ENCODE data around the gene DEXI.

Gene DEXI

GRCh38 chr16:10972819-10973464 lies 30.7 kb upstream of the DEXI start:
- H3K27me3 ChIP-seq: no peaks in the 10 kb centered on the region
- peaks cover 7 to 8% of the 10 kb centered on the region in 2 experiments for H3K4me1 ChIP-seq (ENCODE audit: control insufficient read depth in 1 of 2, insufficient read depth in 1 of 2, low read depth in 1 of 2, low read length in 1 of 2)
- TF ChIP-seq, protein P1, sequence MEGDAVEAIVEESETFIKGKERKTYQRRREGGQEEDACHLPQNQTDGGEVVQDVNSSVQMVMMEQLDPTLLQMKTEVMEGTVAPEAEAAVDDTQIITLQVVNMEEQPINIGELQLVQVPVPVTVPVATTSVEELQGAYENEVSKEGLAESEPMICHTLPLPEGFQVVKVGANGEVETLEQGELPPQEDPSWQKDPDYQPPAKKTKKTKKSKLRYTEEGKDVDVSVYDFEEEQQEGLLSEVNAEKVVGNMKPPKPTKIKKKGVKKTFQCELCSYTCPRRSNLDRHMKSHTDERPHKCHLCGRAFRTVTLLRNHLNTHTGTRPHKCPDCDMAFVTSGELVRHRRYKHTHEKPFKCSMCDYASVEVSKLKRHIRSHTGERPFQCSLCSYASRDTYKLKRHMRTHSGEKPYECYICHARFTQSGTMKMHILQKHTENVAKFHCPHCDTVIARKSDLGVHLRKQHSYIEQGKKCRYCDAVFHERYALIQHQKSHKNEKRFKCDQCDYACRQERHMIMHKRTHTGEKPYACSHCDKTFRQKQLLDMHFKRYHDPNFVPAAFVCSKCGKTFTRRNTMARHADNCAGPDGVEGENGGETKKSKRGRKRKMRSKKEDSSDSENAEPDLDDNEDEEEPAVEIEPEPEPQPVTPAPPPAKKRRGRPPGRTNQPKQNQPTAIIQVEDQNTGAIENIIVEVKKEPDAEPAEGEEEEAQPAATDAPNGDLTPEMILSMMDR (IDR thresholded peaks at IDR 0.05): no peak
- H3K4me3 ChIP-seq (ENCODE audit: low read depth in 1 of 2, low read length in 1 of 2): no peak overlapping the region
- no peak overlapping the region for H3K27ac ChIP-seq
- no peaks in the 10 kb centered on the region for H3K9me3 ChIP-seq
- peaks cover 69% of the 10 kb centered on the region for H3K36me3 ChIP-seq

GRCh38 chr16:10972108-10972818 lies 30.0 kb upstream of the DEXI start:
- TF ChIP-seq, protein P1 (IDR thresholded peaks at IDR 0.05): no peak
- Histone ChIP-seq H3K27me3 (no peaks in the 10 kb centered on the region), H3K27ac (no peak overlapping the region), H3K9me3 (no peaks in the 10 kb centered on the region), H3K36me3 (peaks cover 69% of the 10 kb centered on the region), H3K4me1 (ENCODE audit: control insufficient read depth in 1 of 2, insufficient read depth in 1 of 2, low read depth in 1 of 2, low read length in 1 of 2) (peaks cover 7 to 8% of the 10 kb centered on the region in 2 experiments), H3K4me3 (ENCODE audit: low read depth in 1 of 2, low read length in 1 of 2) (no peak overlapping the region)

GRCh38 chr16:10971560-10971961 lies 29.3 kb upstream of the DEXI start:
- H3K27ac ChIP-seq: no peak overlapping the region
- peaks cover 9% of the 10 kb centered on the region in 2 experiments for H3K4me1 ChIP-seq (ENCODE audit: control insufficient read depth in 1 of 2, insufficient read depth in 1 of 2, low read depth in 1 of 2, low read length in 1 of 2)
- H3K36me3 ChIP-seq: peaks cover 63% of the 10 kb centered on the region
- no peaks in the 10 kb centered on the region for H3K27me3 ChIP-seq
- H3K4me3 ChIP-seq (ENCODE audit: low read depth in 1 of 2, low read length in 1 of 2): no peak overlapping the region
- H3K9me3 ChIP-seq: no peaks in the 10 kb centered on the region
- TF ChIP-seq, protein P1 (IDR thresholded peaks at IDR 0.05): peak; percentile 24

DNA sequence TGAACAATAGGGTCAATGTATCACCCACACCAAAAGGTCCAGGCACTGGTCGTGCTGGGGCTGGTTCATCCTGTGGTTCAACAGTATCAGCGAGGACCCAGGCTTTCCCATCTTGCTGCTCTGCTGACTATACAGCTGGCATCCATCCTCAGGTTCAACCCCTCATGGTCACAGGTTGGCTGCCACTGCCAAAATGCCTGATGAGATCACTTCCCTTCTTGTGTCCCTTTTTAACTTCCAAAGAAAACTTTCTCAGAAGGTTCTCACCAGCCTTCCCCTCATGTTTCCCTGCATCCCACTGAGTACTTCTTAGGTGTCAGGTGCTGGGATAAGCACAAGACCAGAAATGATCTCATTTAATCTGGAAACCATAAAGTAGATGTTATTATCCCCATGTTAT lies 27.8 kb upstream of the DEXI start:
- Histone ChIP-seq H3K9me3 (no peaks in the 10 kb centered on the region), H3K36me3 (peaks cover 51% of the 10 kb centered on the region), H3K4me3 (ENCODE audit: low read depth in 1 of 2, low read length in 1 of 2) (no peak overlapping the region), H3K4me1 (ENCODE audit: control insufficient read depth in 1 of 2, insufficient read depth in 1 of 2, low read depth in 1 of 2, low read length in 1 of 2) (peaks cover 13 to 14% of the 10 kb centered on the region in 2 experiments), H3K27me3 (no peaks in the 10 kb centered on the region), H3K27ac (peak overlapping the region; percentile 52)
- TF ChIP-seq, protein P1 (IDR thresholded peaks at IDR 0.05): no peak

DNA sequence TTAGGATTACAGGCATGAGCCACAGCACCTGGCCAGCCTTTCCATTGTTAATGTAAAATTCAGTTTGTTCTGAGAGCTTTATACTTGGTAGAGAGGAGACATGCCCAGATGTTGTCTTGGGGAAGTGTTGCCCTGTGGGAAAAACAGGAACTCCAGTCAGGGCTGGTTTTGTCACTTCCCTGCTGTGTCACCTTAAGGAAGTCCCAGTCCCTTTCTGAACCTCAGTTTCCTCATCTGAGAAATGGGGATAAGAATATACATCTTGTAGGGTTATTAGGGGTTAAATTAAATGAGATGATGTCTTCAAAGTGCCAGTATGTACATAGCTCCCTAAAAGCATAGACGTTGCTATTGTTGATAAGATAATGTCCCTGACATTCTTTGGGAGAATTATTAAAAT lies 27.3 kb upstream of the DEXI start:
- Histone ChIP-seq H3K27ac (peak overlapping the region; percentile 52), H3K4me1 (ENCODE audit: control insufficient read depth in 1 of 2, insufficient read depth in 1 of 2, low read depth in 1 of 2, low read length in 1 of 2) (peaks cover 13 to 14% of the 10 kb centered on the region in 2 experiments), H3K36me3 (peaks cover 51% of the 10 kb centered on the region), H3K27me3 (no peaks in the 10 kb centered on the region), H3K4me3 (ENCODE audit: low read depth in 1 of 2, low read length in 1 of 2) (no peak overlapping the region), H3K9me3 (no peaks in the 10 kb centered on the region)
- TF ChIP-seq, protein P1 (IDR thresholded peaks at IDR 0.05): no peak

Measured in neutrophil (primary cell).